Esophagus muscularis mucosa (tissue), 4 donors: Measurements from ENCODE around the gene ILDR1.

Source experiments
- EP300 ChIP-seq: sonication (generic); formaldehyde crosslinking; IDR thresholded peaks from one replicate; pipeline ENCODE4 v1.6.1; 2017; ENCODE audit warnings: antibody characterized with exemption
- POLR2A ChIP-seq: fragments of 450-650 bp; IDR thresholded peaks from one replicate; pipeline ENCODE4 v1.6.1; 2017; ENCODE audit warnings: antibody characterized with exemption, moderate library complexity, mild to moderate bottlenecking, low read depth
- POLR2AphosphoS5 ChIP-seq, 2 donors: sonication (generic); formaldehyde crosslinking; IDR thresholded peaks; one replicate each; pipeline ENCODE4 v1.6.1; 2017; ENCODE audit warnings: antibody characterized with exemption in 2 of 2
- TF ChIP-seq, protein P1 (sequence below), 3 experiments: fragments of 200-600 bp in 2 of 3; fragments of 450-650 bp in 1 of 3; sonication (generic) in 2 of 3; IDR thresholded peaks; one replicate each; pipeline ENCODE4 v1.5.1; 2017 to 2019; ENCODE audit warnings: antibody characterized with exemption in 3 of 3, mild to moderate bottlenecking in 2 of 3, moderate library complexity in 1 of 3

DNA sequence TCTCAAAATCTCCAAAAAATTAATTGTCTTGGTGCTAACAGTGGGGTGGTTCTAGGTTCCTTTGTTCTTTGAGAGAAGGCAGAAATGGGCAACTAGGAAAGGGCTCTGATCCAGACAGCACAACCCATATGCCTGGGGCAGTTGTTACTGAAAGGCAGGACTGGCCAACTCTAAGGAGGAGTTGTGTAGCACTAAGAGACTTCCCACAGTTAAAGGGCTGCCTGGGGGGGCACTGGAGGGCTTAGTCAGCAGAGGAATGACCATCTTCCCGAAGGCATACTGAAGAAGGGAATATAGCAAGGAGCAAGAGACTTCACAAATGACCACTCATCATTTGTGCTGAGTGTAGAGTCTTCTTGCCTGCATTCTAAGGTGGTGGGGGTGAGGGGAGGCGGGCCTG lies 15.8 kb downstream of the ILDR1 start:
- TF ChIP-seq POLR2AphosphoS5 (IDR thresholded peaks at IDR 0.05): no peak
- TF ChIP-seq EP300: no peak
- TF ChIP-seq, protein P1, sequence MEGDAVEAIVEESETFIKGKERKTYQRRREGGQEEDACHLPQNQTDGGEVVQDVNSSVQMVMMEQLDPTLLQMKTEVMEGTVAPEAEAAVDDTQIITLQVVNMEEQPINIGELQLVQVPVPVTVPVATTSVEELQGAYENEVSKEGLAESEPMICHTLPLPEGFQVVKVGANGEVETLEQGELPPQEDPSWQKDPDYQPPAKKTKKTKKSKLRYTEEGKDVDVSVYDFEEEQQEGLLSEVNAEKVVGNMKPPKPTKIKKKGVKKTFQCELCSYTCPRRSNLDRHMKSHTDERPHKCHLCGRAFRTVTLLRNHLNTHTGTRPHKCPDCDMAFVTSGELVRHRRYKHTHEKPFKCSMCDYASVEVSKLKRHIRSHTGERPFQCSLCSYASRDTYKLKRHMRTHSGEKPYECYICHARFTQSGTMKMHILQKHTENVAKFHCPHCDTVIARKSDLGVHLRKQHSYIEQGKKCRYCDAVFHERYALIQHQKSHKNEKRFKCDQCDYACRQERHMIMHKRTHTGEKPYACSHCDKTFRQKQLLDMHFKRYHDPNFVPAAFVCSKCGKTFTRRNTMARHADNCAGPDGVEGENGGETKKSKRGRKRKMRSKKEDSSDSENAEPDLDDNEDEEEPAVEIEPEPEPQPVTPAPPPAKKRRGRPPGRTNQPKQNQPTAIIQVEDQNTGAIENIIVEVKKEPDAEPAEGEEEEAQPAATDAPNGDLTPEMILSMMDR (IDR thresholded peaks at IDR 0.05): no peak
- no peak for TF ChIP-seq POLR2A
